Spinal cord (tissue), 10 donors: ENCODE measurements around the gene MYO15A. TPM values are rescaled to one million over a fixed set of nuclear protein-coding genes. Genes with fewer than 3 reads are reported as not detected.

Source experiments
- DNase-seq, 6 donors: peaks; one replicate each; pipeline versions ENCODE4 v3.0.0 to v3.0.0-alpha.2; 2013 to 2015; ENCODE audit warnings: low spot score in 6 of 6, low read depth in 4 of 6
- H3K27ac ChIP-seq: one replicate; pipeline ENCODE4 v1.5.1; 2013; ENCODE audit warnings: low read depth, low read length, control low read depth
- H3K27me3 ChIP-seq: one replicate; pipeline ENCODE4 v1.6.1; 2013; ENCODE audit warnings: low read length; ENCODE audit not compliant: control insufficient read depth, insufficient read depth
- H3K36me3 ChIP-seq: one replicate; pipeline ENCODE4 v1.6.1; 2013; ENCODE audit warnings: low read length; ENCODE audit not compliant: control insufficient read depth, insufficient read depth
- H3K4me1 ChIP-seq: one replicate; pipeline ENCODE4 v1.6.1; 2013; ENCODE audit warnings: low read length; ENCODE audit not compliant: control insufficient read depth, insufficient read depth
- H3K4me3 ChIP-seq: one replicate; pipeline ENCODE4 v1.5.1; 2013; ENCODE audit warnings: low read depth, low read length, control low read depth
- H3K9me3 ChIP-seq: one replicate; pipeline ENCODE4 v1.6.1; 2013; ENCODE audit warnings: low read length; ENCODE audit not compliant: control insufficient read depth, insufficient read depth
- WGBS: methylation state at CpG from one replicate; pipeline ENCODE4 v1.1.5; 2013; ENCODE audit warnings: missing lambda C conversion rate; ENCODE audit not compliant: insufficient coverage; 5-methylcytosine and 5-hydroxymethylcytosine counted together
- polyA plus RNA-seq, 2 donors: library from polyadenylated mRNA; unstranded; fragments of 120-200 nt; gene quantifications; one replicate each; pipeline ENCODE4 v1.2.1, GENCODE V29; 2013; ENCODE audit not compliant: insufficient read length in 2 of 2
- total RNA-seq, 2 donors: library from RNA; depleted of rRNA in 1 of 2; stranded (reverse); fragments of 120-200 nt in 1 of 2; fragments of >200 nt in 1 of 2; gene quantifications; one replicate each; pipeline versions ENCODE4 v1.2.3 to v1.2.4, GENCODE V29; 2013 to 2014
- donor health status: healthy.

Gene MYO15A
- total and polyA plus RNA-seq, 4 donors, result 1.3 to 6.8 (median 3.6) TPM

- no peak for DNase-seq
- peaks cover 55% of the 10 kb centered on the region for H3K4me1 ChIP-seq
- no peaks in the 10 kb centered on the region for H3K9me3 ChIP-seq
- H3K4me3 ChIP-seq, result peak overlapping the region; percentile 89
- no peaks in the 10 kb centered on the region for H3K27me3 ChIP-seq
- H3K27ac ChIP-seq, result peak overlapping the region; percentile 31
- 28% methylated on average over 2 of the region's 10 CpGs for WGBS
- H3K36me3 ChIP-seq, result peaks cover 27% of the 10 kb centered on the region
Observed at GRCh38 chr17:18185832-18186626, 77.5 kb downstream of the MYO15A start.

GRCh38 chr17:18186627-18186982 is 78.0 kb downstream of the MYO15A start:
- 13% methylated on average over 1 of the region's 1 CpG for WGBS
- DNase-seq, result peak in 1 of 6 donors; percentile 57
- H3K9me3 ChIP-seq, result no peaks in the 10 kb centered on the region
- H3K4me1 ChIP-seq, result peaks cover 60% of the 10 kb centered on the region
- peak overlapping the region; percentile 31 for H3K27ac ChIP-seq
- H3K4me3 ChIP-seq, result peak overlapping the region; percentile 89
- H3K27me3 ChIP-seq, result no peaks in the 10 kb centered on the region
- H3K36me3 ChIP-seq, result peaks cover 32% of the 10 kb centered on the region

DNA sequence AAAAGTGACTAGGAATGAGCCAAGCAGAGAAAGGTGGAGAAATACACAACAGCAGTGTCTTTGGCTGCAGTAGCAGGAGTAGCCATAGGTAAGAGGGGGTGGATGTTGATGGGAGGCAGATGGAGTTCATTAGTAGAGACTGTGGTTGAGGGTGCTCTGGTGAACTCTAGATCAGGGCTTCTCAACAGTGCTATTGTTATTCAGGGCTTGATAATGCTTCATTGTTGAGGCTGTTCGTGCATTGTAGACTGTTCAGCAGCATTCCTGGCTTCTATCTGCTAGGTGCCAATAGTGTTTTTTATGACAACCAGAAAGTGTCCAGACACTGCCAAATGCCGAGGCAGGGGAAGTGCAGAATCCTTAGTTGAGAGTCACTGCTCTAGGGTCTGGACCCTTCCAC is 78.7 kb downstream of the MYO15A start:
- Histone ChIP-seq H3K9me3 (no peaks in the 10 kb centered on the region), H3K36me3 (peaks cover 36% of the 10 kb centered on the region), H3K27ac (peak overlapping the region; percentile 15), H3K4me1 (peaks cover 59% of the 10 kb centered on the region), H3K27me3 (no peaks in the 10 kb centered on the region), H3K4me3 (peak overlapping the region; percentile 89)
- WGBS, result 0% methylated on average over 1 of the region's 2 CpGs
- no peak for DNase-seq

- Histone ChIP-seq H3K4me1 (peaks cover 52% of the 10 kb centered on the region), H3K27me3 (no peaks in the 10 kb centered on the region), H3K27ac (no peak overlapping the region), H3K36me3 (peaks cover 41% of the 10 kb centered on the region), H3K9me3 (no peaks in the 10 kb centered on the region), H3K4me3 (peak overlapping the region; percentile 89)
- WGBS, result 54% methylated on average over 5 of the region's 9 CpGs
- no peak for DNase-seq
Observed at GRCh38 chr17:18187821-18188761, 79.5 kb downstream of the MYO15A start.

DNA sequence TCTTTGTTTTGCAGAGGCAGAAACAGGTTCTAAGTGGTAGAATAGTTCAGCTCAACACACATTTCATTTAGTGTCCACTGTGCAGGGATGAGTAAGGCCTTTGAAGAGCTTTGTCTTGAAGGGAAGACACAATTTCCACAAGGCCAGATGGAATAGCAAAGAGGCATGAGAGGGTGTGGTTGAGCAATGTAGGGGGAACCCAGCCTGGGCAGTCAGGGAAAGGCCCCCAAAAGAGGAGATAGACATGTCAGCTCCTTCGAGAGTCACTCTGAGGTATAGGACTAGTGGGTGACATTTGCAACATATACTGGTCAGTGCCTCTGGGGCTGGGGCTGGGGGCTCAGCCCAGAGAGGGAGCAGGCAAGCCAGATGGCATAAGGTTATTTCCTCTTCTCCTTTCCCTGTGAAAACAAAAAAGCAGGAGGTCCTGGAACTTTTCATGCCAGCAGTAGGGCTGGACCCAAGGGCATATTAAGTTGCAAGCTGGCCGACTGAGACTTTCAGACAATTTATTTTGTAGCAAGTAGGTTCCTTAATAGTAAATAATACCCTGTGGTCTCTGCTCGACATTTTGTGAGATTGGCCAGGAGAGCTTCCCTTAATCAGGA is 82.2 kb downstream of the MYO15A start:
- Histone ChIP-seq H3K36me3 (peaks cover 44% of the 10 kb centered on the region), H3K27me3 (no peaks in the 10 kb centered on the region), H3K9me3 (no peaks in the 10 kb centered on the region), H3K4me1 (peaks cover 42% of the 10 kb centered on the region), H3K27ac (no peak overlapping the region), H3K4me3 (no peak overlapping the region)
- no peak for DNase-seq
- WGBS, result 60% methylated on average over 2 of the region's 3 CpGs

DNA sequence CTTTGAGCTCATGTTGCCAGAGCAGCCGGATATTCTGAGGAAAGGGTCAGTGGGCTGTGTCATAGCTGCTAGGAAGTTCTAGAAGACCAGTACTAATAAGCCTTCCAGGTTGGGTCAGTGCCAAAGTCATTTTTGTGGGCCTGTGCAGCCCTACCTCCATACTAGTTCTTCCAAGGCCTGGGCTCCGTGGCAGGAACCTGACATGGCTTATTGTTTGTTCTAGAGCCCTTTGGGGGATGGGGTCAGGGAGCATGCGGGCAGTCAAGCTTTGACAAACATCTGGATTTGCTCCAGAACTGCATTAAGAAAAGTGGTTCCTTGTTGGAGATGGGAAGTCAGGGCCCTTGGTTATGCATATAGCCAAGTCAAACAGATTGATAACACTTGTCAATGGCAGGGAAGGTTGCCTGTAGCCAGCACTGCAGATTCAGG is 82.7 kb downstream of the MYO15A start:
- Histone ChIP-seq H3K4me3 (no peak overlapping the region), H3K4me1 (peaks cover 37% of the 10 kb centered on the region), H3K27me3 (no peaks in the 10 kb centered on the region), H3K9me3 (no peaks in the 10 kb centered on the region), H3K27ac (no peak overlapping the region), H3K36me3 (peaks cover 48% of the 10 kb centered on the region)
- peak in 1 of 6 donors; percentile 18 for DNase-seq
- 80% methylated on average over 1 of the region's 3 CpGs for WGBS

GRCh38 chr17:18191967-18192366 is 83.4 kb downstream of the MYO15A start:
- DNase-seq, result no peak
- Histone ChIP-seq H3K36me3 (peaks cover 49% of the 10 kb centered on the region), H3K9me3 (no peaks in the 10 kb centered on the region), H3K27me3 (no peaks in the 10 kb centered on the region), H3K4me3 (no peak overlapping the region), H3K27ac (no peak overlapping the region), H3K4me1 (peaks cover 35% of the 10 kb centered on the region)
- 77% methylated on average over 1 of the region's 2 CpGs for WGBS

DNA sequence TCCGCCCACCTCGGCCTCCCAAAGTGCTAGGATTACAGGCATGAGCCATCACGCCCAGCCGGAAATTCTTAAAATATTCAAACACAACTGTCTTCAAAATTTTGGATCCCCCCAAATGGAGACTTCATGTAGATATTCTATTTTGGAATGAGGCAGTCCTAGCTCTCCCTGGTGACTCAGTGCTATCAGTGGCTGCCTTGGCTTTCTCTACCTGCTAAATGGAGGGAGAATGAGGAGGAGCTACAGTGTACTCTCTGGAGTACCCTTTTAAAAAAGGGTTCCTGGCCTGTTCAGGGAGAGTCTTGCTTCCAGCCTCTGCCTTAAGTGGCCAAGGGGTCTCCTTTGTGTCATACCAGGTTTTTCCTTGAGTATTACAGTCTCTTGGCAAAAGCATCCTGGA is 85.8 kb downstream of the MYO15A start:
- H3K4me1 ChIP-seq, result peaks cover 20% of the 10 kb centered on the region
- H3K36me3 ChIP-seq, result peaks cover 57% of the 10 kb centered on the region
- H3K9me3 ChIP-seq, result no peaks in the 10 kb centered on the region
- no peak for DNase-seq
- WGBS, result no CpG with 5 or more reads among the region's 4 CpGs
- H3K27me3 ChIP-seq, result no peaks in the 10 kb centered on the region
- no peak overlapping the region for H3K27ac ChIP-seq
- no peak overlapping the region for H3K4me3 ChIP-seq

DNA sequence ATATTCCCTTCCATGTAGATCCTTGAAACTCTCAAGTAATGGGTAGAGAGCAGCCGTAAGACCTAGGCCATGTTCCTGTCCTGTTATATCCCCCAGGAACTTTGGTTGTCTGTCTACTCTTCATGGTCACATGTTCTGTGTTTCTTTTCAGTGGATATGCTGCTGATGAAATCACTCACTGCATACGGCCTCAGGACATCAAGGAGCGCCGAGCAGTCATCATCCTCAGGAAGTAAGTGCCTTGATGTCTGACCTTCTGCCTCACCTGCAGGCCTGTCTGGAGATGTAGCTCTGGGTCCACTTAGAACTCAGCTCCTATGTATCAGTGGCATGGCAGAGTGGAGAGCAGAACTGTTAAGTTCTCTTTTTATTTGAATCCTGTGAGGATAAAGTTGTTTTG is 86.2 kb downstream of the MYO15A start:
- DNase-seq, result no peak
- Histone ChIP-seq H3K4me1 (peaks cover 18% of the 10 kb centered on the region), H3K27me3 (no peaks in the 10 kb centered on the region), H3K9me3 (no peaks in the 10 kb centered on the region), H3K4me3 (no peak overlapping the region), H3K27ac (no peak overlapping the region), H3K36me3 (peaks cover 57% of the 10 kb centered on the region)
- WGBS, result 96% methylated on average over 4 of the region's 4 CpGs
